Gastroesophageal sphincter (tissue), 4 donors: Measurements from ENCODE around the gene ATG13. TPM values are rescaled to one million over a fixed set of nuclear protein-coding genes. Genes with fewer than 3 reads are reported as not detected.

Source experiments
- ATAC-seq: fragments of 150-250 bp; one replicate; pipeline ENCODE4 v1.9.1; 2016; ENCODE audit warnings: mild to moderate bottlenecking, moderate library complexity
- H3K27ac ChIP-seq, 4 donors: fragments of 200-600 bp; sonication (generic) in 3 of 4; 1 replicate in 3 of 4; 2 replicates in 1 of 4; pipeline ENCODE4 v1.5.1; 2016 to 2019
- H3K27me3 ChIP-seq: fragments of 200-600 bp; sonication (generic); one replicate; pipeline ENCODE4 v1.5.1; 2019
- H3K36me3 ChIP-seq, 2 donors: fragments of 200-600 bp; sonication (generic); one replicate each; pipeline ENCODE4 v1.5.1; 2019; ENCODE audit warnings: control low read depth in 1 of 2
- H3K4me1 ChIP-seq, 3 donors: fragments of 200-600 bp; sonication (generic); 1 replicate in 2 of 3; 2 replicates in 1 of 3; pipeline ENCODE4 v1.5.1; 2016 to 2019; ENCODE audit warnings: control low read depth in 2 of 3
- H3K4me3 ChIP-seq, 2 donors: fragments of 200-600 bp; sonication (generic); one replicate each; pipeline ENCODE4 v1.5.1; 2019; ENCODE audit warnings: mild to moderate bottlenecking in 1 of 2, moderate library complexity in 1 of 2
- H3K9me3 ChIP-seq, 3 donors: fragments of 200-600 bp; sonication (generic); one replicate each; pipeline ENCODE4 v1.5.1; 2017 to 2019; ENCODE audit warnings: control low read depth in 2 of 3
- EP300 ChIP-seq: sonication (generic); formaldehyde crosslinking; IDR thresholded peaks from one replicate; pipeline ENCODE4 v1.6.1; 2017; ENCODE audit warnings: antibody characterized with exemption, mild to moderate bottlenecking
- POLR2A ChIP-seq, 2 donors: fragments of 450-650 bp; IDR thresholded peaks; one replicate each; pipeline ENCODE4 v1.6.1; 2017; ENCODE audit warnings: antibody characterized with exemption in 2 of 2, mild to moderate bottlenecking in 2 of 2, moderate library complexity in 1 of 2
- POLR2AphosphoS5 ChIP-seq: sonication (generic); formaldehyde crosslinking; IDR thresholded peaks from one replicate; pipeline ENCODE4 v1.6.1; 2017; ENCODE audit warnings: antibody characterized with exemption
- WGBS, 2 donors: methylation state at CpG; one replicate each; pipeline ENCODE4 v1.1.5; 2018; ENCODE audit warnings: low coverage in 1 of 2; 5-methylcytosine and 5-hydroxymethylcytosine counted together
- total RNA-seq, 4 donors: library from RNA; depleted of rRNA; stranded (reverse); fragments of >200 nt; gene quantifications; one replicate each; pipeline ENCODE4 v1.1.0, GENCODE V29; 2016
- TF ChIP-seq, protein P1 (sequence below), 4 experiments: fragments of 200-600 bp in 2 of 4; fragments of 450-650 bp in 2 of 4; sonication (generic) in 1 of 4; IDR thresholded peaks; one replicate each; pipeline ENCODE4 v1.5.1; 2017 to 2019; ENCODE audit warnings: antibody characterized with exemption in 4 of 4, mild to moderate bottlenecking in 2 of 4, moderate library complexity in 2 of 4

Gene ATG13
- total RNA-seq, 4 donors from 2014 or later, result 47.8 to 81.1 (median 69.5) TPM

DNA sequence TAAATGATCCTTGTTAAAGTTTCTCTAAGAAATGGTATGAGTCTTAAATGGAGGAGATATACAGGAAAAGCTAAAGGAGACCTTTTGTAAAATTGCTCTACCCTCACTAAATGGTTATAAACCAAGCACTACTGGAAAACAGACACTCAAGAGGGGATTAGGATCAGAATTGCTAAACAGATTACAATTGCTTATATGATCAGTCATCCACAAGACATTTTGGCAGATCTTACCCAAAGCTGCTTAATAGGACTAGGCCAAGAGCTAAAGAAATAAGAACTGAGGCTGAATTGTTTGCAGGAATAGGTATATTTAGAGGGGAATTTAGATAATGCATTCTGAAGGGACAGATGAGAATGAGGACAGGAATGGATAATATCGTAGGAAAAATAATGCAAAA is 9.8 kb upstream of the ATG13 start:
- no peaks in the 10 kb centered on the region for H3K9me3 ChIP-seq
- H3K27me3 ChIP-seq, result no peaks in the 10 kb centered on the region
- peaks cover 0 to 8% (median 0%) of the 10 kb centered on the region in 3 donors for H3K4me1 ChIP-seq
- ATAC-seq, result no peak
- H3K27ac ChIP-seq, result no peak overlapping the region
- TF ChIP-seq EP300 (no peak), POLR2A (IDR thresholded peaks at IDR 0.05) (no peak), POLR2AphosphoS5 (no peak)
- TF ChIP-seq, protein P1, sequence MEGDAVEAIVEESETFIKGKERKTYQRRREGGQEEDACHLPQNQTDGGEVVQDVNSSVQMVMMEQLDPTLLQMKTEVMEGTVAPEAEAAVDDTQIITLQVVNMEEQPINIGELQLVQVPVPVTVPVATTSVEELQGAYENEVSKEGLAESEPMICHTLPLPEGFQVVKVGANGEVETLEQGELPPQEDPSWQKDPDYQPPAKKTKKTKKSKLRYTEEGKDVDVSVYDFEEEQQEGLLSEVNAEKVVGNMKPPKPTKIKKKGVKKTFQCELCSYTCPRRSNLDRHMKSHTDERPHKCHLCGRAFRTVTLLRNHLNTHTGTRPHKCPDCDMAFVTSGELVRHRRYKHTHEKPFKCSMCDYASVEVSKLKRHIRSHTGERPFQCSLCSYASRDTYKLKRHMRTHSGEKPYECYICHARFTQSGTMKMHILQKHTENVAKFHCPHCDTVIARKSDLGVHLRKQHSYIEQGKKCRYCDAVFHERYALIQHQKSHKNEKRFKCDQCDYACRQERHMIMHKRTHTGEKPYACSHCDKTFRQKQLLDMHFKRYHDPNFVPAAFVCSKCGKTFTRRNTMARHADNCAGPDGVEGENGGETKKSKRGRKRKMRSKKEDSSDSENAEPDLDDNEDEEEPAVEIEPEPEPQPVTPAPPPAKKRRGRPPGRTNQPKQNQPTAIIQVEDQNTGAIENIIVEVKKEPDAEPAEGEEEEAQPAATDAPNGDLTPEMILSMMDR (IDR thresholded peaks at IDR 0.05), result no peak
- H3K4me3 ChIP-seq, result no peak overlapping the region
- peaks cover 0 to 10% of the 10 kb centered on the region in 2 donors for H3K36me3 ChIP-seq
- 50 to 83% methylated on average over 1 of the region's 1 CpG for WGBS, 2 donors

DNA sequence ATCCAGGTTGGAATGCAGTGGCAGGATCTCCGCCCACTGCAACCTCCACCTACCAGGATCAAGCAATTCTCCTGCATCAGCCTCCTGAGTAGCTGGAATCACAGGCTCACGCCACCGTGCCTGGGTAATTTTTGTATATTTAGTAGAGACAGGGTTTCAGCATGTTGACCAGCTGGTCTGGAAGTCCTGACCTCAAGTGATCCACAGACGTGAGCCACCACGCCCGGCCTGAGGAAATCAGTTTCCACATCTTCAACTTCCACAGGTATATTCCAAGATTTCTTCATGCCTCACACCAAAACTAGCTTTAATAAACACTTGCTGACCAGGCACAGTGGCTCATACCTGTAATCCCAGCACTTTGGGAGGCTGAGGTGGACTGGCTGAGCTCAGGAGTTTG is 8.0 kb upstream of the ATG13 start:
- Histone ChIP-seq H3K4me1 (peaks cover 0 to 9% (median 0%) of the 10 kb centered on the region in 3 donors), H3K27ac (no peak overlapping the region), H3K4me3 (no peak overlapping the region), H3K36me3 (no peaks in the 10 kb centered on the region), H3K27me3 (no peaks in the 10 kb centered on the region), H3K9me3 (no peaks in the 10 kb centered on the region)
- no peak for ATAC-seq
- TF ChIP-seq, protein P1 (IDR thresholded peaks at IDR 0.05), result no peak
- no peak for TF ChIP-seq EP300
- no peak for TF ChIP-seq POLR2A (IDR thresholded peaks at IDR 0.05)
- no peak for TF ChIP-seq POLR2AphosphoS5
- WGBS, 2 donors, result 80 to 100% methylated on average over 1 to 3 of the region's 6 CpGs

DNA sequence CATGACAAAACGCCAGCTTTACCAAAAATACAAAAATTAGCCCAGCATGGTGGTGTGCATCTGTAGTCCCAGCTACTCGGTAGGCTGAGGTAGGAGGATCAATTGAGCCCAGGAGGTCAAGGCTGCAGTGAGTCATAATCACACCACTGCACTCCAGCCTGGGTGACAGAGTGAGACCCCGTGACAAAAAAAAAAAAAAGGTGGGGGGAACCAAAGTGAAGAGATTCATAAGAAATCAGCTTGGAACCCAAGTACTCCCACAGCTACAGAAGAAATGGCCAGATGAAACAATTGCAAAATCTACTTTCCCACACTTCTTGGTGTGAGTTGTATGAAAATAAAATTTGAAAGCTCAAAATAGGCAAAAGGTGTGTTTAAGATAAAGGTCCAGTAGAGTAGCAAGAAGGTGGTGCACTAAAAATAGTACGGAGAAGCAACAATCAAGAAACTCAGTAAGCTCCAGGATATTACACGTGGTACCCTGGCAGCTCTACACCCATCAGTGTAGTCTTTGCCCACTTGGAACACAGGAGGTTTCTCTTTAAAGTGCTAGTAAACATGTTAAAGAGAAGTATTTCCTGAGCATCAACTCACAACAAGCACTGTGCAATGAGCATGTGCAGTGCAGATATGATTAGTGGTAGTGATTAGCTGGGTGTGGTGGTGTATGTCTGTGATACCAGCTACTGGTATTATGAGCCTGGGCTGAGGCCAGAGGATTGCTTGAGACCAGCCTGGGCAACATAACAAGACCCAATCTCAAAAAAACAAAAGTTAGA is 5.6 kb upstream of the ATG13 start:
- Histone ChIP-seq H3K27me3 (no peaks in the 10 kb centered on the region), H3K4me1 (peaks cover 0 to 31% (median 10%) of the 10 kb centered on the region in 3 donors), H3K4me3 (no peak overlapping the region), H3K9me3 (no peaks in the 10 kb centered on the region), H3K36me3 (no peaks in the 10 kb centered on the region), H3K27ac (no peak overlapping the region)
- no peak for TF ChIP-seq EP300
- no peak for TF ChIP-seq POLR2AphosphoS5
- TF ChIP-seq POLR2A (IDR thresholded peaks at IDR 0.05), result no peak
- TF ChIP-seq, protein P1 (IDR thresholded peaks at IDR 0.05), result no peak
- ATAC-seq, result no peak
- WGBS, 2 donors, result 74 to 87% methylated on average over 4 of the region's 5 CpGs

DNA sequence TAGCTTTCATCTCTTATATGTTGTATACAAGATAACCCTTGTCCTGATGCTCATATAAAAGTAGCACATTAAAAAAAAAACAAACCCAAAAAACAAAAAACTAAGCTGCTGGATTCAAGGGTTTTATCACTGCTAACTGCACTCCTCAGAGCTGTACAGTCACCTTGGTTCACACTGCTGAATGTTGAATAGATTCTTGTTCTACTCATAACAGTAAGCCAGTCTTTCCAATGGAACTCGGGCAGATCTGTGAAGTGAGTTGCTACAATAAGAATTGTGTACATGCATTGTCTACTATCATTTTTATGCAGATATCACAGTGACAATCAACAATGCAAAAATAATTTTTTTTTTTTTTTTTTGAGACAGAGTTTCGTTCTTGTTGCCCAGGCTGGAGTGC is 5.0 kb upstream of the ATG13 start:
- Histone ChIP-seq H3K9me3 (no peaks in the 10 kb centered on the region), H3K36me3 (no peaks in the 10 kb centered on the region), H3K4me1 (peaks cover 0 to 31% (median 10%) of the 10 kb centered on the region in 3 donors), H3K4me3 (no peak overlapping the region), H3K27me3 (no peaks in the 10 kb centered on the region), H3K27ac (no peak overlapping the region)
- WGBS, 2 donors, result 57 to 95% methylated on average over 1 to 2 of the region's 2 CpGs
- ATAC-seq, result no peak
- TF ChIP-seq POLR2AphosphoS5 (no peak), EP300 (no peak), POLR2A (IDR thresholded peaks at IDR 0.05) (no peak)
- TF ChIP-seq, protein P1 (IDR thresholded peaks at IDR 0.05), result no peak

DNA sequence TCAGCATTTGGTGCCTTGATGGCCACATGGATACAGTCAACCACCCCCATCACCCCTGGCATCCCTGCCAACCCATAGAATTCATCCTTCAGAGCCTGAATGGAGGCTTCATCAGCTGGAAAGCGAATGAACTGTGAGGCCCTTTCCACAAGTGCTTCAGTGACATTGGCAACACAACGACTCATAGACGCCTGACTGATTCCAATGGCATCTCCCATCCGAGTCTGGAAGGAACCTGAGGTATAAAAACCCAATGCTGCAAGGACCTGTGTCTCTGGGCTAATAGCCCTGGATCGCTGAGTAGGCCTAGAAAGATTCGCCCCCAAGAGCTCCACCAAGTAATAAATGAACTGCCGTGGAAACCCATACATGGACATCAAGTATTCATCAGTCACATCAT is 1.6 kb upstream of the ATG13 start:
- Histone ChIP-seq H3K36me3 (peaks cover 0 to 12% of the 10 kb centered on the region in 2 donors), H3K9me3 (no peaks in the 10 kb centered on the region), H3K4me1 (peaks cover 2 to 61% (median 14%) of the 10 kb centered on the region in 3 donors), H3K27me3 (no peaks in the 10 kb centered on the region), H3K27ac (no peak overlapping the region), H3K4me3 (no peak overlapping the region)
- 94 to 97% methylated on average over 3 to 5 of the region's 7 CpGs for WGBS, 2 donors
- TF ChIP-seq, protein P1 (IDR thresholded peaks at IDR 0.05), result no peak
- TF ChIP-seq POLR2AphosphoS5, result no peak
- no peak for TF ChIP-seq EP300
- TF ChIP-seq POLR2A (IDR thresholded peaks at IDR 0.05), result no peak
- ATAC-seq, result no peak
